ENCODE measurements around the gene ZDHHC17. TPM values are rescaled to one million over a fixed set of nuclear protein-coding genes. Genes with fewer than 3 reads are reported as not detected.
A peak's percentile ranks its signal among the peaks of the same experiment; 100 is the strongest.

Gene ZDHHC17
- total RNA-seq, 1 donor from 2014 or later, result 17.0 TPM

- H3K27ac ChIP-seq (replicated peaks), result no peak overlapping the region
- no peaks in the 10 kb centered on the region for H3K36me3 ChIP-seq
These were observed 18.6 kb downstream of the ZDHHC17 start for GRCh38 chr12:76782526-76782925.

GRCh38 chr12:76784600-76785051 is 20.7 kb downstream of the ZDHHC17 start:
- Histone ChIP-seq H3K27me3 (ENCODE audit: low read depth) (no peaks in the 10 kb centered on the region), H3K36me3 (no peaks in the 10 kb centered on the region), H3K4me1 (peaks cover 84% of the 10 kb centered on the region), H3K4me3 (no peak overlapping the region), H3K9me3 (replicated peaks) (no peaks in the 10 kb centered on the region), H3K27ac (replicated peaks) (peak overlapping the region; percentile 56)
- TF ChIP-seq CTCF (IDR thresholded peaks at IDR 0.05; ENCODE audit: borderline replicate concordance), result peak; percentile 15
- intact Hi-C loops (cut with micrococcal nuclease), result no loop called here
- no peak for DNase-seq

More at GRCh38 chr12:76782526-76782925, 18.6 kb downstream of the ZDHHC17 start:
- Histone ChIP-seq H3K4me3 (no peak overlapping the region), H3K27me3 (ENCODE audit: low read depth) (no peaks in the 10 kb centered on the region), H3K9me3 (replicated peaks) (no peaks in the 10 kb centered on the region), H3K4me1 (peaks cover 95% of the 10 kb centered on the region)
- TF ChIP-seq CTCF (IDR thresholded peaks at IDR 0.05; ENCODE audit: borderline replicate concordance), result no peak
- no peak for DNase-seq
- intact Hi-C loops (cut with micrococcal nuclease), result no loop called here

GRCh38 chr12:76785407-76785806 is 21.5 kb downstream of the ZDHHC17 start:
- Histone ChIP-seq H3K27me3 (ENCODE audit: low read depth) (no peaks in the 10 kb centered on the region), H3K4me3 (no peak overlapping the region), H3K4me1 (peaks cover 83% of the 10 kb centered on the region), H3K27ac (replicated peaks) (peak overlapping the region; percentile 56), H3K9me3 (replicated peaks) (no peaks in the 10 kb centered on the region), H3K36me3 (no peaks in the 10 kb centered on the region)
- DNase-seq, result no peak
- no peak for TF ChIP-seq CTCF (IDR thresholded peaks at IDR 0.05; ENCODE audit: borderline replicate concordance)
- intact Hi-C loops (cut with micrococcal nuclease), result no loop called here

GRCh38 chr12:76786986-76787385 is 23.1 kb downstream of the ZDHHC17 start:
- Histone ChIP-seq H3K27ac (replicated peaks) (no peak overlapping the region), H3K27me3 (ENCODE audit: low read depth) (no peaks in the 10 kb centered on the region), H3K36me3 (no peaks in the 10 kb centered on the region), H3K4me1 (peaks cover 85% of the 10 kb centered on the region), H3K4me3 (no peak overlapping the region), H3K9me3 (replicated peaks) (no peaks in the 10 kb centered on the region)
- TF ChIP-seq CTCF (IDR thresholded peaks at IDR 0.05; ENCODE audit: borderline replicate concordance), result no peak
- intact Hi-C loops (cut with micrococcal nuclease), result no loop called here
- no peak for DNase-seq

GRCh38 chr12:76787689-76788088 is 23.8 kb downstream of the ZDHHC17 start:
- TF ChIP-seq CTCF (IDR thresholded peaks at IDR 0.05; ENCODE audit: borderline replicate concordance), result no peak
- DNase-seq, result no peak

More at GRCh38 chr12:76787689-76788088, 23.8 kb downstream of the ZDHHC17 start:
- H3K27ac ChIP-seq (replicated peaks), result no peak overlapping the region
- H3K4me3 ChIP-seq, result no peak overlapping the region
- no peaks in the 10 kb centered on the region for H3K27me3 ChIP-seq (ENCODE audit: low read depth)
- intact Hi-C loops (cut with micrococcal nuclease), result no loop called here
- peaks cover 85% of the 10 kb centered on the region for H3K4me1 ChIP-seq
- no peaks in the 10 kb centered on the region for H3K36me3 ChIP-seq
- no peaks in the 10 kb centered on the region for H3K9me3 ChIP-seq (replicated peaks)

Data from left ventricle myocardium inferior (tissue), 1 donor.